ENCODE data around the gene POTEJ.
"Not testable (repeated sequence)": the region's sequence is repeated elsewhere in the genome, so short reads cannot be mapped to it uniquely, and the experiment has no call there.

The POTEJ gene

DNA sequence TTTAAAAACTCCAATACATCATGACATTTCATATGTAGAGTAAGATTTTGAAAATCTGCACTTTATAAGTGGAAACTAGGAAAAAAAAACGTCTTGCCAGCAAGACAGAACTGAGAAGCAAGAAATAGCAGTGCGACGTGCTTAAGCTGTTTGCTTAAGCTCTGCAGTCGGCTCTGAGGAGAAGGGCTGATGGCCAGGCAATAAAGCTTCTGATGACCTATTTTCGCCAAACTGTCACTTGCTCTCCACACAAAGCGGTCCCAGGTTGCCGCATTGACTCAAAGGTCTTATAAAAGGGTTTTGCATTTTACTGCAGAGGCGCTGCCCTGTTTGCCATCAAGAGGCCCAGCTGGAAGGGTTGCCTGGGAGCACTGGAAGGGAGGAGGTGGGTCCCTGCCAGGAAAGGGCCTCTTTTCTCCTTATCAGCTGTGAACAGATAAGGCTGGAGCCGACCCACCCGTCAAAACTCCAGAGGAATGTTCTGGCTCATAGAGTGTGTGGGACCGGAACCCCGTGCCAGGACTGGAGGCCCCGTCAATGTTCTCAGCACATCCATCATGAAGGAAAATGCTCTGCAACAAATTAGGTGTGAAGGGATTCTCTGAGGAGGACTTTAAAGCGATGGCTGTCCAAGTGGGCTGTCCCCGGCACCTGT lies 9.5 kb upstream of the POTEJ start:
- DNase-seq (ENCODE audit: extremely low read depth in 1 of 2, low read depth in 1 of 2), result not testable (repeated sequence)

DNA sequence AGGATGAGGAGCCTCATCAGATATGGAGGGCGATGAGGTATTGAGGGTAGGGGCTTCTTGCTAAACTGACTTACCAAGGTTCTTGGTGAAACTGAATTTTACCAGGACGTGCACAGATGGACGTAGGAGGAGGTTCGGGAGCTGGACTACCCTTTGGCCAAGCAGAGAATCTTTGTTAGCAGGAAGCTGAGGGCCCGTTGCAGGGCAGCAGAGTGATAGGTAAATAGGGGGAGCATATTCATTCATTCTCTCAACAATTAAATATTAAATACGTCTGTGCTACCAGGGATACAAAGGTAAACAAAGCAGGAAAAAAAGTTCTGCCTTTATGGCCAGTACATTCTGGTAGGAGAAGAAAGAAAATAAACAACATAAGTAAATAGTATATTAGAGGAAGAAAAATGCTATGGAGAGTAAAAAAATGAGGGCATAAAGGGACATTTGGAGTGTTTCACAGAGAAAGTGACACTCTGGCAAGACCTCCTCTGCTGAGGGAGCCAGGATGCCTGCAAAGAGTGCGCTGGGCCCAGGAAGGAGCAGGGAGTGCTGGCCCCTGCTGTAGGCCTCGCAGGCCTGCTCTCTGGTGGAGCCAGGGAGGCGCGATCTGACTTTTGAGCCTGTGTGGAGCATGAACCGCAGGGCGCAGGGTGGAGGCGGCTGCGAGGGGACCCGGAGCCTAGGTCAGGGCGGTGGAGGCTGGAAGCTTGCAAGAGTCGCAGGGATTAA lies 2.8 kb upstream of the POTEJ start:
- DNase-seq (ENCODE audit: extremely low read depth in 1 of 2, low read depth in 1 of 2), result not testable (repeated sequence)

DNA sequence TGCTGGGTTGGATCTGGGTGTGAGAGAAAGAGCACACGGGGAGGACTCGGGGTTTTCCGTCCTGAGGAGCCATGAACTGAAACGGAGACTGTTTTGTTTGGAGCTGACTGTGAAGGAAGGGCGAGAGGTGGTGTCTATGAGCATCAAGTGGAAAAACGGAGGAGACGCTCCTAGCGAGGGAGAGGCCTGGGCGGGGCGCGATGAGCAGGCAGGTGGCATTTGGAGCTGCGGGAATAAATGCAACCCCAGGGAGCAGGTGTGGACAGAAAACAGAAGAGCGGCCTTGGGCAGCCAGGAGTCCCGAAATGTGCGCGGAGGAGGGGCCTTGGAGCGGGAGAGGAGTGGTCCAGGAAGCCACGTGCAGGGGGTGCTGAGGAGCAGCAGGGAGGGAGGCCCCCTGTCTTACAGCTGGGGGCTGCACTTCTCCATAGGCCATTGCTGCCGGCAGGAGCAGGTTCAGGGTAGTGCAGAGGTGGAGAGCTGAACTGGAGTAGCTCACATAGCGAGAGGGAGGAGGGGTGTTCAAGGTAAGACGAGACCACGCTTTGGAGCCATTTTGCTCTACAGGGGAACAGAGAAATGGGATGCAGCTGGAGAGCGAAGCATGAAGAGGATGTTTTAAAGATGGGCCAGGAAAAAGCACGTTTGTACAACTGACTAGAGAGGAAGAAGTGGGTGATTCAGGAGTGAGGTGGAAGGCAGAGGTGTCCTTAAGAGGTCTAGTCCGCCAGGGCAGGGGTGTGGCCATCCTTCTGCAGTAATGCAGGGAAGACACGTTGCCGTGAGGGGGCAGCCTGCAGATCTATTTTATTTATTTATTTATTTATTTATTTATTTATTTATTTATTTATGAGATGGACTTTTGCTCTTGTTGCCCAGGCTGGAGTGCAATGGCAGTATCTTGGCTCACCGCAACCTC lies 2.0 kb upstream of the POTEJ start:
- DNase-seq (ENCODE audit: extremely low read depth in 1 of 2, low read depth in 1 of 2), result not testable (repeated sequence)

DNA sequence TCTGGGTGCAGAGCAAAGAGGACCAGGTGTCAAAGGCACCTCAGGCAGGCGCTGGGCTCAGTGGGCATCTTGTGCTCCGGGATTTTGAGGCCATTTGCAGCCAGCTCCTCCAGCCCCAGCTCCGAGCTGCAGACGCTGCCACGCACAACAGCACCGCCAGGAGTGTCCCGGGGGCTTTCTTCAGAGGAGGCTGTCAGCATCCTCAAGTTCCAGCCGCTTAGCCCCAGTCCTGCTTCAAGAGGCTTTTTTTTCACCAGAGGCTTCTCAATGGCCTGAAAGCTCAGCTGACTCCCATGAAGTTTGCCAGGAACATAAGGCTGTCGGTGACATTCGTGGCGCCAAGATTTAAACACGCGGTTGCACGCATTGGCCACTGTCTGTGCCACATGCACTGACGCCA lies 754 bp upstream of the POTEJ start:
- DNase-seq (ENCODE audit: extremely low read depth in 1 of 2, low read depth in 1 of 2), result not testable (repeated sequence)

DNA sequence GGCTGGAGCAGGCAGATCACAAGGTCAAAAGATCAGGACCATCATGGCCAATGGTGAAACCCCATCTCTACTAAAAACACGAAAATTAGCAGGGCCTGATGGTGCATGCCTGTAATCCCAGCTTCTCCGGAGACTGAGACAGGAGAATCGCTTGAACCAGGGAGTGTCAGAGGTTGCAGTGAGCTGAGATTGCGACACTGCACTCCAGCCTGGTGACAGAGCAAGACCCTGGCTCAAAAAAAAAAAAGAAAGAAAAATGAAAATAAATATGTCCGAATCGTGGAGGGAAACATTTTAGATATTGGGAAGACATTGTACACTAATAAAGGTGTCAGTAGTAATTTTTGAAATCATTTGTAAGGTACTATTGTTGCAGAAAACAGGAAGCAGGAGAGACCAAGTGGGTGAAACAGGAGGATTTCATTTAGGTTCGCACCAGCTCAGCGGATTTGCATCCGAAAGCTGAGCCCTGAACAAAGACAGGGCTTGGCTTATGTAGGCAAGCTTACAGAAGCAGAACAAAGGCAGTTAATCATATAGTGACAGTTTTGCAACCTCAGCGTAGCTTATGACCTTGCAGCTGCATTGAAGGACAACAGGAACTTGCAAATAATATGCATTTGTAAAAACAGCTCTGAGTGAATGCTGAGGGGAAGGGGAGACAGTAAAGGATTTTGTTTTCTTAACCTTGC lies 17.7 kb downstream of the POTEJ start:
- not testable (repeated sequence) for DNase-seq (ENCODE audit: extremely low read depth in 1 of 2, low read depth in 1 of 2)

DNA sequence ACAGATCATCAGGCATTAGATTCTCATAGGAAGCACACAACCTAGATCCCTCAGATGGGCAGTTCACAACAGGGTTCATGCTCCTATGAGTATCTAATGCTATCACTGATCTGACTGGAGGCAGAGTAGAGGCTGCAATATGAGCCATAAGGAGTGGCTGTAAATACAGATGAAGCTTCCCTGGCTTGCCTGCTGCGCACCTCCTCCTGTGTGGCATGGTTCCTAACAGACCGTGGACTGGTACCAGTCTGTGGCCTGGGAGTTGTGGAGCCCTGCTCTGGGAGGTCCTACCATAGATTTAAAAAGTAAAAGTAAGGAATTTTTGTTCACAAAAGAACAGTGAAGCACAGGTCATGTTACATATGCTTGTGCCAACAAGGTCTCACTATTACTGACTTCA lies 27.7 kb downstream of the POTEJ start:
- DNase-seq (ENCODE audit: extremely low read depth in 1 of 2, low read depth in 1 of 2), result not testable (repeated sequence)

DNA sequence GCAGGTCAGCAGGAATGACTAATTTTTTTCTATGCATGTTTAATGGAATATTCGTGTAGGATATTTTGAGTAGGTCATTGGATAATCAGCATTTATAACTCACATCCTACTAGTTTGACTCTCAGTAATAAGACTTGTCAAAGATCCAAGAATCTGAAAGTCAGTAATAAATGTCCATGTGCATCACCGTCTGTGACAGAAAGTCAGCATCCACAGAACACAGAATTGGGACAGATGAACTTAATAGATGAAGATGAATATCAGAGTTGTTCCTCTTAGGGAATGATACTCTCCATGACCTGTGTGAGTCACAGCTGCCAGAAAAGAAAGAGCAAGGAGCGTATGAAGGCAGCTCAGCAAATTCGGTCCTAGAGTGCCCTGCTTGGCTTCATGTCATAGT lies 30.4 kb downstream of the POTEJ start:
- not testable (repeated sequence) for DNase-seq (ENCODE audit: extremely low read depth in 1 of 2, low read depth in 1 of 2)

DNA sequence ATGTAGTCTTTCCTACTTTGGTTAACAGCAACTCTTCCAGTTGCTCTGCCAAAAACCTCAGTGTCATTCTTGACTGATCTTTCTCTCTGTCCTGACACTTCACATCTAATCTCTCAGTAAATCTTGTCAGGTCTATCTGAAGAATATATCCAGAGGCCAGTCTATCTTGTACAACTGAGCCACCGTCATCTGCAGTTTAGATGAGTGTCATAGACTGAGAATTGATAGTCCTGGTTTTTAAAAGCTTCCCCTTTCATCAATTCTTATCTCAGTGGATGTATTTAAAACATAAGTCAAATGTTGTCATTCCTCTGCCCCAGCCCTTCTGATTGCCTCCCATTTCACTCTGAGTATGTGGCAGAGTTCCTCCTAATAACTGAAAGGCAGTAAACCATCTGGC lies 38.0 kb downstream of the POTEJ start:
- not testable (repeated sequence) for DNase-seq (ENCODE audit: extremely low read depth in 1 of 2, low read depth in 1 of 2)

DNA sequence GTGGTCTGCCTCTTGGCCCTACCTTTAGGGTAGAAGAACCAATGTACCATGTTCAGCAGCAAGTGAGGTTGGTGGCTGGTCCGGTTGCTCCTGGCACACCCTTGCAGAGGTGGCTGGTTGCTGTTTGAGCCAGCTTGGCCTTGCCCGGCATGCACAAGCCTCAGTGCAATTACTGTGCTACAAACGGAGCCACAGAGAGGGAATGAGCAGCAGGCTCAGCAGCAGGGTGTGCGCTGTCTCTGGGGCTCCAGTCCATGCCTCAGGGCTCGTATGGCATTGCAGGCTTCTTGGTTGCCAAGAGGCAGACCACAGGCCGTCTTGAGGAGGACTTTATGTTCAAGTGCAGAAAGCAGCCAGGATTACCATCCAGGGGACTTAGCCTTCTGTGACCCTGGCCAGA lies 53.3 kb downstream of the POTEJ start:
- DNase-seq (ENCODE audit: extremely low read depth in 1 of 2, low read depth in 1 of 2), result not testable (repeated sequence)

DNA sequence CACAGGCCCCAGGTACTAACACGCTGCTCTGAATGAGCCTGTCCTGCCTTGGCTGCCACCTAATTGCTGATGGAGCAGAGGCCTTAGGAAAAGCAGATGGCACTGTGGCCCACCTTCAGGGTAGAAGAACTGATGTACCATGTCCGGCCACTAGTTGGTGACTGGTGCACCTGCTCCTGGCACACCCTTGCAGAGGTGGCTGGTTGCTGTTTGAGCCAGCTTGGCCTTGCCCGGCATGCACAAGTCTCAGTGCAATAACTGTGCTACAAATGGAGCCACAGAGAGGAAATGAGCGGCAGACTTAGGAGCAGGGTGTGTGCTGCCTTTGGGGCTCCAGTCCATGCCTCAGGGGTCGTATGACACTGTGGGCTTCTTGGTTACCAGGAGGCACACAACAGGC lies 54.4 kb downstream of the POTEJ start:
- not testable (repeated sequence) for DNase-seq (ENCODE audit: extremely low read depth in 1 of 2, low read depth in 1 of 2)

DNA sequence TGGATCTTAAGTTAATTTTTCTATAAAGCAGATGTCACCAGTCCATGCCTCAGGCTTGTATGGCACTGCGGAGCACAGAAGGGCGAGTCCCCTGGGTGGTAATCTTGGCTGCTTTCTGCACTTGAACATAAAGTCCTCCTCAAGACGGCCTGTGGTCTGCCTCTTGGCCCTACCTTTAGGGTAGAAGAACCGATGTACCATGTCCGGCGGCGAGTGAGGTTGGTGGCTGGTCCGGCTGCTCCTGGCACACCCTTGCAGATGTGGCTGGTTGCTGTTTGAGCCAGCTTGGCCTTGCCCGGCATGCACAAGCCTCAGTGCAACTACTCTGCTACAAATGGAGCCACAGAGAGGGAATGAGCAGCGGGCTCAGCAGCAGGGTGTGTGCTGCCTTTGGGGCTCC lies 56.3 kb downstream of the POTEJ start:
- not testable (repeated sequence) for DNase-seq (ENCODE audit: extremely low read depth in 1 of 2, low read depth in 1 of 2)

DNA sequence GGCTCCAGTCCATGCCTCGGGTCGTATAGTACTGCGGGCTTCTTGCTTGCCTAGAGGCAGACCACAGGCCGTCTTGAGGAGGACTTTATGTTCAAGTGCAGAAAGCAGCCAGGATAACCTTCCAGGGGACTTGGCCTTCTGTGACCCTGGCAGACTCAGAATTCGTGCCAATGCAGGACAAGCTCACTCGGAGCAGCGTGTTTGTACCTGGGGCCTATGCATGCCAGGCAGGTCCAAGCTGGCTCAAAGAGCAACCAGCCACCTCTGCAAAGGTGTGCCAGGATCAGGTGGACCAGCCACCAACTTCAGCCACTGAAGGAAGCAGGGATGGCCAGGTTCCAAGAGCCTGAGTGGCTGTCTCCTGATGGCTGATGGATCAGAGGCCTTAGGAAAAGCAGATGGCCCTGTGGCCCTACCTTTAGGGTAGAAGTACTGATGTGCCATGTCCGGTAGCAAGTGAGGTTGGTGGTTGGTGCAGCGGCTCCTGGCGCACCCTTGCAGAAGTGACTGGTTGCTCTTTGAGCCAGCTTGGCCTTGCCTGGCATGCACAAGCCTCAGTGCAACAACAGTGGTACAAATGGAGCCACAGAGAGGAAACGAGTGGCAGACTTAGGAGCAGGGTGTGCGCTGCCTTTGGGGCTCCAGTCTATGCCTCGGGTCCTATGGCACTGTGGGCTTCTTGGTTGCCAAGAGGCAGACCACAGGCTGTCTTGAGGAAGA lies 58.9 kb downstream of the POTEJ start:
- DNase-seq (ENCODE audit: extremely low read depth in 1 of 2, low read depth in 1 of 2), result not testable (repeated sequence)

DNA sequence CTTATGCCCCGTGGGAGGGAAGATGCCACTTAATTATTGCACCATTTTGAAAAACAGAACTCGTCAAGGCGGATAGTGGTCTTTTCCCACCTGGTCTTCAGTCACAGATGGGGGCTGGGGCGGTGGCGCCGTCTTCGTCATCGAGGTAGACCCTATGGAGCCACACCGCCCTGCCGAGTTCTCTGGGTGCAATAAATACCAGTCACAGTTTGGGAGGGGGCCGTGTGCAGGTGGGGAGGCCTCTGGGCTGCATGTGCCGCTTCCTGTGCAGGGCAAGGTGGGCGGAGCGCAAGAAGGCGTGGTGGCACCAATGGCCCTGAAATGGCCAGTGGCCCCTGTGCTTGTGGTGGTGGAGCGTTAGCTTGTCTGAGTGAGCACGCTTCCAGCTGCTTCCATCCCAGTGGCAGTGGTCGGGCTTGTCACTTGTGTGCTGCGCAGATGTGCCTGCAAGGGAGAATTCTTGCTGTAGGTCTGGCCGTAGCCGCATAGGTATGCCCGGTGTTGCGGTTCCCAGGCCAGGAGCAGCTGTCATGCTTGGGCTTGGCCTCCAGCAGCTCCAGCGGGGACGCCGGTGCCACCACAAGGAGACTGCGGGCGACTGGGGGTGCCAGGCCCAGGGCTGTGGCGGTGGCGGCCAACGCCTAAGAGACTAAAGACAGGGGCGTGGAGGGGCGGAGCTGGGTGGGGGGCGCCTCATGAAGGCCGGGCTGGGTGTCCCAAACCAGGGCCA lies 81.0 kb downstream of the POTEJ start:
- DNase-seq (ENCODE audit: extremely low read depth in 1 of 2, low read depth in 1 of 2), result not testable (repeated sequence)

DNA sequence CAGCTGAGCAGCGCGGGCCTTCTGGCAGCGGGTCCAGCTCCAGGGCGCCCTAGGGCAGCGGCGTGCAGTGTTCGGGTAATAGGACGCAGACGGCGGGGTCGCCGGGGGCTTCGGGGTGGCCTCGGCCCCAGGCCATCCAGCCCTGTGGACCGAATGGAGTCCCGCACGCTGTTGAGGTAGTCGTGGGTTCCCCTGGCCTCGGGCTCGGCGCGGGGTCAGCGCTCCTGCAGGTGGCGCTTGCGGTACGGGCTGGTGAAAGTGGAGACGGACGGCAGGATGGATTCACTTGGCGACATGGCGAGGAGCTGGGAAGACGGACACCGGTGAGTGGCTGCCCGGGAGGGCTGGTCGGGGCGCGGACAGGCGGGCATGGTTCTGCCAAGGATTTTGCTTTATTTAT lies 82.2 kb downstream of the POTEJ start:
- DNase-seq (ENCODE audit: extremely low read depth in 1 of 2, low read depth in 1 of 2), result not testable (repeated sequence)

DNA sequence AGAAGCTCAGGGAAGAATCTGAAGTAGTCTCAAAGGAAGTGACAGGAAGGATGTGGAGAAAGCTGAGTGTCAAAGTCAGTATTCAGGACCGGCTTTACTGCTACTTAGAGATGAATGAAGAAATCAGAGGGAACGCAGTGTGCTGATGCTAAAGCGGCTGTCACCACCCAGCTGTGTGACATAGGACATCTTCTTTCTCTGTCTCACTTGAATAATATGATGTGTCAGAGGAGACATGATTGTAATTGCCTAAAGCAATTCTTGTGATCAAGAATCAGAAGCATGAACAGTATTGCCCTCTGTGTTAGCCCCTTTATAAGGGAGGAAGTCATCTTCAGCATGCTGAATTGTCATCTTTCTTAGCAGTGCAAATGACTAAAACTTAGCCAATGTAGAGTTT lies 92.0 kb downstream of the POTEJ start:
- not testable (repeated sequence) for DNase-seq (ENCODE audit: extremely low read depth in 1 of 2, low read depth in 1 of 2)

Data from activated CD8-positive, alpha-beta memory T cell treated with anti-CD3 and anti-CD28 coated beads for 1 hour (primary cell).